Measurements from ENCODE around the gene FPGS. TPM values are rescaled to one million over a fixed set of nuclear protein-coding genes. Genes with fewer than 3 reads are reported as not detected.

FPGS gene
- total and polyA plus RNA-seq, 2 of the 4 experiments (the other 2 are of a cell fraction), result 43.9 to 75.7 TPM

DNA sequence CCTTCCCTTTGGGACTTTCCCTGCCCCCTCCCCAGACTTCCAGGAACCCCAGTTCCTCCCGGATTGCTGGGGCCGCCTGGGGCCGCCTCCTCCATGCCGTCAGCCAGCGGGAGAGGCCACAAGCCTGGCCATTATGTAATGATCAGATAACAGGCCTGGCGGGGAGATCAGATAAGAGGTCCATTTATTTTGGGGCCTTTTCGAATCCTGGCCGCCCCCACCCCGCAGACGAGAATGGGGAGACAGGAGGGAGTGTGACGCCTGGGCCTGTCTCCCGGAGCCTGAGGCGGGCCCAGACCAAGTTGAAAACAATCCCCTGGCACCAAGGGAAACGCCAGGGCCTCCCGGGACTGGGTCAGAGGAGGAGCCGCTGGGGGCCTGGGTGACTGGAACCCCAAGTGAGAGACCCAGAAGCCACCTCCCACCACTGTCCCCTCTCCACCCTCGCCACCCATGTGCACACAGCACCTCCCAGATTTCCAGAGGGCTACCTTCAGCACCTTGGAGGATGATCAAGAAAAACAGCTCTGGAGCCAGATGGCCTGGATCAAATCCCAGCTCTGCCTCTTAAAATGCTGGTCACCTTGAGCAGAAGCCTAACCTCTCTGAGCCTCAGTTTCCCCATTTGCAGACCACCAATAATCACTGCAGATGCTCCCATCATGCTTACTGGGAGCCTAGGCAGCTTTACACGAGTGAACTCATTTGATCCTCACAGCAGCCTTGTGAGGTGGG lies 43.9 kb downstream of the FPGS start:
- H3K56ac ChIP-seq (ENCODE audit: extremely low read depth, insufficient read depth, low read length), result no peak overlapping the region
- intact Hi-C loops (cut with micrococcal nuclease), result no loop called here
- H3K23ac ChIP-seq (ENCODE audit: low read depth, low read length), result peak overlapping the region; percentile 38; the same call in 1 of the 2 replicates
- H4K8ac ChIP-seq (ENCODE audit: low read depth in 2 of 2, low read length in 2 of 2), result no peak overlapping the region
- H4K5ac ChIP-seq (ENCODE audit: low read depth, low read length), result peak overlapping the region; percentile 46
- no peak overlapping the region for H2BK120ac ChIP-seq (ENCODE audit: low read depth, low read length)
- no peak overlapping the region for H2BK20ac ChIP-seq (ENCODE audit: low read depth, low read length)
- DNase-seq (no peak), ATAC-seq (ENCODE audit: low read depth) (peak; percentile 11; the same call in 1 of the 2 replicates)
- ChIA-PET POLR2A (ENCODE audit: unreplicated experiment) (no interaction called here), CTCF (interaction anchor here (0.8 kb wide), 1 partner anchor 23 kb away, joined by 4 read pairs; no protein-coding TSS in a partner anchor)
- H3K9me1 ChIP-seq (ENCODE audit: insufficient read depth, low read length), result peaks cover 11% of the 10 kb centered on the region; the same call in 1 of the 2 replicates
- in situ Hi-C loops (cut with MboI; ENCODE audit: low sequenced_read_pairs), result no loop called here
- dilution Hi-C loops (cut with HindIII; ENCODE audit: low sequenced_read_pairs, unreplicated experiment), result no loop called here
- TF ChIP-seq CEBPB (IDR thresholded peaks at IDR 0.05; ENCODE audit: low read depth, low read length), result no peak
- TF ChIP-seq MAFK (IDR thresholded peaks at IDR 0.05; ENCODE audit: low read depth, low read length), result no peak
- TF ChIP-seq POLR2A (IDR thresholded peaks at IDR 0.05; ENCODE audit: low read depth, low read length), result no peak
- TF ChIP-seq, protein P1, sequence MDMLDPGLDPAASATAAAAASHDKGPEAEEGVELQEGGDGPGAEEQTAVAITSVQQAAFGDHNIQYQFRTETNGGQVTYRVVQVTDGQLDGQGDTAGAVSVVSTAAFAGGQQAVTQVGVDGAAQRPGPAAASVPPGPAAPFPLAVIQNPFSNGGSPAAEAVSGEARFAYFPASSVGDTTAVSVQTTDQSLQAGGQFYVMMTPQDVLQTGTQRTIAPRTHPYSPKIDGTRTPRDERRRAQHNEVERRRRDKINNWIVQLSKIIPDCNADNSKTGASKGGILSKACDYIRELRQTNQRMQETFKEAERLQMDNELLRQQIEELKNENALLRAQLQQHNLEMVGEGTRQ (IDR thresholded peaks at IDR 0.05; ENCODE audit: low read depth, low read length), result no peak
- TF ChIP-seq MXI1 (IDR thresholded peaks at IDR 0.05; ENCODE audit: borderline replicate concordance, low read depth, low read length), result no peak
- TF ChIP-seq, protein P2, sequence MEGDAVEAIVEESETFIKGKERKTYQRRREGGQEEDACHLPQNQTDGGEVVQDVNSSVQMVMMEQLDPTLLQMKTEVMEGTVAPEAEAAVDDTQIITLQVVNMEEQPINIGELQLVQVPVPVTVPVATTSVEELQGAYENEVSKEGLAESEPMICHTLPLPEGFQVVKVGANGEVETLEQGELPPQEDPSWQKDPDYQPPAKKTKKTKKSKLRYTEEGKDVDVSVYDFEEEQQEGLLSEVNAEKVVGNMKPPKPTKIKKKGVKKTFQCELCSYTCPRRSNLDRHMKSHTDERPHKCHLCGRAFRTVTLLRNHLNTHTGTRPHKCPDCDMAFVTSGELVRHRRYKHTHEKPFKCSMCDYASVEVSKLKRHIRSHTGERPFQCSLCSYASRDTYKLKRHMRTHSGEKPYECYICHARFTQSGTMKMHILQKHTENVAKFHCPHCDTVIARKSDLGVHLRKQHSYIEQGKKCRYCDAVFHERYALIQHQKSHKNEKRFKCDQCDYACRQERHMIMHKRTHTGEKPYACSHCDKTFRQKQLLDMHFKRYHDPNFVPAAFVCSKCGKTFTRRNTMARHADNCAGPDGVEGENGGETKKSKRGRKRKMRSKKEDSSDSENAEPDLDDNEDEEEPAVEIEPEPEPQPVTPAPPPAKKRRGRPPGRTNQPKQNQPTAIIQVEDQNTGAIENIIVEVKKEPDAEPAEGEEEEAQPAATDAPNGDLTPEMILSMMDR (conservative IDR thresholded peaks at IDR 0.05; ENCODE audit: low read depth, low read length), result no peak
- no peak for TF ChIP-seq BHLHE40 (IDR thresholded peaks at IDR 0.05; ENCODE audit: low read depth, low read length)
- TF ChIP-seq, protein P3, sequence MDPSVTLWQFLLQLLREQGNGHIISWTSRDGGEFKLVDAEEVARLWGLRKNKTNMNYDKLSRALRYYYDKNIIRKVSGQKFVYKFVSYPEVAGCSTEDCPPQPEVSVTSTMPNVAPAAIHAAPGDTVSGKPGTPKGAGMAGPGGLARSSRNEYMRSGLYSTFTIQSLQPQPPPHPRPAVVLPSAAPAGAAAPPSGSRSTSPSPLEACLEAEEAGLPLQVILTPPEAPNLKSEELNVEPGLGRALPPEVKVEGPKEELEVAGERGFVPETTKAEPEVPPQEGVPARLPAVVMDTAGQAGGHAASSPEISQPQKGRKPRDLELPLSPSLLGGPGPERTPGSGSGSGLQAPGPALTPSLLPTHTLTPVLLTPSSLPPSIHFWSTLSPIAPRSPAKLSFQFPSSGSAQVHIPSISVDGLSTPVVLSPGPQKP (IDR thresholded peaks at IDR 0.05; ENCODE audit: borderline replicate concordance, low read depth, low read length), result no peak
- no peak for TF ChIP-seq RFX5 (IDR thresholded peaks at IDR 0.05; ENCODE audit: low read depth, low read length)
- no peak for TF ChIP-seq CHD1 (IDR thresholded peaks at IDR 0.05; ENCODE audit: low read depth, low read length)
- no peak overlapping the region for H2AFZ ChIP-seq (replicated peaks; ENCODE audit: low read length, poor library complexity)
- peaks cover 16% of the 10 kb centered on the region for H3K4me1 ChIP-seq (ENCODE audit: control insufficient read depth, insufficient read depth, low read length)
- peaks cover 39 to 73% of the 10 kb centered on the region in 2 experiments for H3K79me1 ChIP-seq (ENCODE audit: low read depth in 1 of 2, low read length in 2 of 2)
- no peak overlapping the region for H3K4me3 ChIP-seq (ENCODE audit: insufficient read depth, low read depth, low read length)
- no peak overlapping the region for H2AK9ac ChIP-seq (replicated peaks; ENCODE audit: low read depth, low read length, poor library complexity)
- no peak overlapping the region; the same call in 1 of the 2 replicates for H3K4me2 ChIP-seq (ENCODE audit: low read depth, low read length)
- 0 out of 2 replicates have a peak overlapping the region, but pooled peaks have one; percentile 9 for H3K14ac ChIP-seq (replicated peaks; ENCODE audit: low read depth, low read length)
- H3K4ac ChIP-seq (ENCODE audit: low read depth, low read length), result peak overlapping the region; percentile 26
- H3K27me3 ChIP-seq (ENCODE audit: control insufficient read depth, insufficient read depth, low read length), result no peaks in the 10 kb centered on the region
- H3K18ac ChIP-seq (ENCODE audit: low read depth, low read length), result peak overlapping the region; percentile 26; the same call in 1 of the 2 replicates
- H2BK15ac ChIP-seq (ENCODE audit: low read depth, low read length), result no peak overlapping the region
- H3K9me3 ChIP-seq (ENCODE audit: control insufficient read depth, insufficient read depth, low read length), result peaks cover 10% of the 10 kb centered on the region
- 68% methylated on average over 10 of the region's 18 CpGs; no CpG with 5 or more reads in 1 of the 2 experiments for WGBS, 2 experiments (ENCODE audit: extremely low coverage in 2 of 2, insufficient read length in 1 of 2)
- H2BK5ac ChIP-seq (ENCODE audit: low read depth, low read length, poor library complexity, severe bottlenecking), result peak overlapping the region; percentile 40
- no peak overlapping the region for H3K9ac ChIP-seq (ENCODE audit: low read depth, low read length)
- H3K27ac ChIP-seq (ENCODE audit: insufficient read depth, low read length), result no peak overlapping the region
- 0 out of 2 replicates have a peak, but pooled peaks cover 3% of the 10 kb centered on the region for H4K20me1 ChIP-seq (ENCODE audit: insufficient read depth, low read length)
- peaks cover 26% of the 10 kb centered on the region for H3K36me3 ChIP-seq (ENCODE audit: control insufficient read depth, insufficient read depth, low read length)
- H2AK5ac ChIP-seq (ENCODE audit: low read depth, low read length), result peak overlapping the region; percentile 34; the same call in 1 of the 2 replicates
- BruUV-seq (replicated peaks), result no TSS peak
- H4K91ac ChIP-seq (ENCODE audit: insufficient read depth, low read depth, low read length), result 0 out of 2 replicates have a peak overlapping the region, but pooled peaks have one; percentile 1
